Right forelimb (tissue), 1 donor: ENCODE data around the gene PAK6.

Source experiments
- DNase-seq: peaks from one replicate; pipeline ENCODE4 v3.0.0-alpha.2; 2018

Gene PAK6

GRCh38 chr15:40295297-40295696 is 56.4 kb downstream of the PAK6 start:
- DNase-seq, result no peak

DNA sequence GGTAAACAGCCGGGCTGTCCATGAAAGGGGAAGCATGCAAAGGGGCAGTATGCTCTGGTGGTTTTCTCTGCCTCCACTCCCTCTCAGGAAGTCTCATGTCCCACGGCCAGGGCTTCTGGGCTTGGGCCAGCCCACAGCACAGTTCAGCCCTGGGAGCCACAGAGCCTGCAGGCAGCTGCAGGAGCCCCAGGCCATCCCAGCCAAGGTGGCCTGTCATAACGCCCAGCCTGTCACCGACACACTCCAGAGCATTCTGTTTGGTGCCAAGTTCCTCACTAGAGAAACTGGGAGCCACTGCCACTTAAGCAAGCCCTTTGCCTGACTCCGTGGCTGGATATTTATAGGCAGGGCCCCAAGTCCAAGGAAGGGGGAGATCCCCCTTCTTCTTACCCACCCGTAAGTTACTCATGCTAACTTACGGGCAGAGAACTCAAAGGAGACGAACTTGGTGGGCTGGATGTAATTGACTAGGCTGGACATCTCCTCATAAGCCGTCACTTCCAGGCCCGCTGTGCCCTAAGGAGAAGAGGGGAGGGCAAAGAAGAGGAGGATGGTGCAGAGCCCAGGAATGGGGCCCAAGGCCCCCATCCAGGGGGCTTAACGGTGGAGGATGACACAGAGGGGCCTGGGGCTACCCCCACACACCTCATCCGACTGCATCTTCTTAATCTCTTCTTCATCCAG is 57.2 kb downstream of the PAK6 start:
- DNase-seq, result no peak

- no peak for DNase-seq
Measured at GRCh38 chr15:40296561-40297230, 57.8 kb downstream of the PAK6 start.

DNA sequence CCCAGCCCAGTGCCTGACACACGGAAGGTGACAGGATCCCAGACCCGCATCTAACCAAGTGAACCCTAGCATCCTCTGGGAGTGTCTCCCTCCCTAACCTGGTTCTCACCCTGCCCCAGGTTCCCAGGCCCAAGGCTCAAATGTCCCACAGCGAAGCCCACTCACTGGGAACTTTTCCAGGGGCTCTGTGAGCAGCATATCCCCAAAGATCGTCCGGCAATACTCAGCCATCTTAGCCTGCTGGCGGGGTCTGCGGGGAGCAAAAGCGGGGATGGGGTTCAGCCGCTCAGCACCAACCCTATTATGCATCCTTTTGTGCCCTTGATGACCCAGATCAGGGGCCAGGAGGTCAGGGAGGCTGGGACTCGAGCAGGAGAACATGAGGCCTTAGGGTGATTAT is 58.5 kb downstream of the PAK6 start:
- no peak for DNase-seq

GRCh38 chr15:40298216-40298935 is 59.5 kb downstream of the PAK6 start:
- no peak for DNase-seq

- DNase-seq, result no peak
Measured at GRCh38 chr15:40300367-40300766, 61.5 kb downstream of the PAK6 start.

- DNase-seq, result no peak
Measured at GRCh38 chr15:40300771-40301170, 61.9 kb downstream of the PAK6 start.

DNA sequence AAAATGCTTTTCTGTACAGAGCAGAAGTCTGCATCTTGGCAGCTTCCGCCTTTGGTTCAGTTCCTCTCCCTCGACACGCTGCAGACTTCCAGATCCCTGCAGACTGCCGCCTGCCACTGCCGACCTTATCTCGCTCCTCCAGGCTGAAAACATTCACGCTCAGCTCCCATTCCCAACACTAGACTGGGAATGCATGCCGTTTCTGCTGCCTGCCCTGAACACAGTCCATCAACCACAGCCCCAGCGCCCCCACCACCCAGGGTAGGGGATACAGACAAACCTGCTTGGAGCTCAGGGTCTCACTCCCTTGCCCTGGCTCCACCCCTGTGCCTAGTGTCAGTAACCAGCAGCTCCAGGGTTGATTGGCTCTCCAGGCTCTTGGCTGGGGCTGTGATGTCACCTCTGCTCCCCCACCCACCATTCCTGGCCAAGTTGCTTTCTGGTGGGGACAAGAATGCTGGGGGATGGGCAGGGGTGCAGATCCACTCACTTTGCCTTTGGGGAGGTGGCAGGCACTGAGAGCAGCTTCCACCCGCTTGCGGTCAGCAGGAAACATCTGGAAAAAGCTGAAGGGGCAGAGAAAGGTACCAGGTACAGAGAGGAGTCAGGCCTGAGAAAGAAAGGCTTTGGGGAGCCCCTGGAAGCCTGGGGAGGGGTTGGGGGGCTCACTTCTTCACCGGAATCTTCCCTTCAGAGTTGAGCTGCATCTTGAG is 62.8 kb downstream of the PAK6 start:
- DNase-seq, result no peak

- DNase-seq, result no peak
Measured at GRCh38 chr15:40302288-40302886, 63.5 kb downstream of the PAK6 start.

DNA sequence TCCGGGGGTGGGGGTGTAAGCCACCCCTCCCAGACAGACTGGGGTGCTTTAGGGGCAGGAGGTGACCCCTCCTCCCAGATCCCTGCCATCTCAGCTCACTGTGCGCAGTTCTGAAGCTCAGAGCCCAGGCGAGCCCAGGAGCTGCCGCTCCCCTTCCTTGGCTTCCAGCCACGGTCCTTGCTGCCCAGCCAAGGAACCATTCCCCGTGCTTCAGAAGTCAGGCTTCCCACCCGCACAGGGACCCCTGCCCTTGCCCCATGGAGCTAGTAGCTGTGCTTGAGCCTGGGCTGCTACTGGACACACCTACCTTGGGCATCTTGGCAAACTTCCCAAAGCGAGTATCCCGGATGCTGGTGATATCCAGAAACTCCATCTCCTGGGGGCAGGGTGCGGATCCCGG is 64.1 kb downstream of the PAK6 start:
- DNase-seq, result no peak

- no peak for DNase-seq
Measured at GRCh38 chr15:40303576-40303975, 64.7 kb downstream of the PAK6 start.

DNA sequence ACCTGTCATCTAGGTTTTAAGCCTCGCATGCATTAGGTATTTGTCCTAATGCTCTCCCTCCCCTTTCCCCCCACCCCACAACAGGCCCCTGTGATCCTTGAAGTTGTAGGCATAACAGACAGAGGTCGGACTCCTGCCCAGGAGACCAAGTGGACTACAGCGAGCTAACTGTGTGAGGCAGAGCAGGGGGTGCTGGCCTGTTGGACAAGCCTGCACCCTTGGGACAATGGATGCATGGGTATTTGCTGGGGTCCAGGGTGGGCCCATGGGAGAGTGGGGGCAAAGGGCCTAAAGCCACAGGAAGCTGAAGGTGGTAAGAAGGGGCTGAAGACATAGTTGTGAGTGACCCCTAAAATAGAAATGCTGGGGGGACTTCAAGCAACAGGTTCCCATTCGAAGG is 66.4 kb downstream of the PAK6 start:
- DNase-seq, result no peak

DNA sequence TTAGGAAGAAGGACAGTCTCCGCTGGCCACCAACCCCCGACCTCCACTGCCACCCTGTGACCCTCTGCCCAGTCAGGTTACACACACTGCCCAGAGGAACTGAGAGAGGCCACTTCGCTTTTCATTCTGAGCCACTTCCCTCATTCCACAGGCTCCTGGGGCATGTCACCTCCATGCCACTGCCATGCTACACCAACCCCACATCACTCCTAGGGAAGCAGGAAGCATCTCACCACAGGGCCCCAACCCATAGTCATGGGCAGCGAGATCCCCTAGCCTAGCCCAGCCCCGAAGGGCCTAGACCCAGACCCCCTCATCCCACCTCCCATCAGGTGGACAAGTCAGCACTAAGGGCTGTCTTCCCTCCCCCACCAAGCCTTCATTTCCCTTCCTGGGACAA is 67.5 kb downstream of the PAK6 start:
- DNase-seq, result no peak

DNA sequence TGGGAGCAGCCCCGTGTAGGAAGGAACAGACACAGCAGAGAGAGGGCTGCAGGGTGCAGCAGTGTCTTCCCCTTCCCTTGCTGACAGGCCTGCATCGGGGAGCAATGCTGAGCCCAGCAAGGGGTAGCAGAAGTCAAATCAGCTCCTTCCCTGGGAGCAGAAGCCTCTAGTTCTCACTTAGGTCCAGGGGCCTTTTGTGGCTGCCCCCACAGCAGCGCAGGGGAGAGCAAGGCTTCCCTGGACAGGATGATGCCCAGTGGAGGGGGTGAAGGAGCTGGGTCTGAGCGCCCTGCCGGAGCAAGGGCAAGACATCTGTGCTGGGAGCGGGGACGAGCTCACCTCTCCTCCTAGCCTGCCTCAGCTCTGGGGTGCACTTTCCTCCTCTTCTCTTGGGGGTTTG is 68.0 kb downstream of the PAK6 start:
- no peak for DNase-seq

GRCh38 chr15:40307421-40308211 is 68.8 kb downstream of the PAK6 start, which contains the start of gene PLCB2:
Gene PLCB2 (minus strand): TSS chr15:40307935. CDS start chr15:40307672, 263 bp downstream.
- no peak for DNase-seq

DNA sequence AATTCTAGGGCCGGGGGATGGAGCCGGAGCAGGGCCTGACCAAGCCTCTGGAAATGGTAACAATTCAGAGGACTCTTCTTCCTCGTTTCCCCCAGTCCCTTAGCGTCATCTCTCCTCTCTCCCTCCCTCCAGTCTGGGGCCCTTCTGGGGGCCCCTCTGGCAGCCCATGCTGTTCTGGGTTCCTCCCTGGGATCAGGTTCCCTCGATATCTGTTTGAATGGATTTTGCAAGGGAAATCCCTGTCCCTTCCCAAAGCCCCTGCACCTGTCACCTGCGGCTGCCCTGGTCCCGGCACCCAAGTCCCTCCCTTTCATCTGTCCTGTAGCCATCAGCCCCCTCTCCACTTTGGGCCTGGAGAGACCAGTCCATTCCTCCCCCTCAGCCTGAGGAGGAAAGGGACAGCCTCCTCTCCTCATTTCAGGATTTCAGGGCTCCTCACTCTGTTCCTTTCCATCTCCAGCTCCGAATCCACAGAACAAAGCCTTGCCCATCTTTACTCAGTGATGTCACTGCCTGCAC is 70.5 kb downstream of the PAK6 start:
- no peak for DNase-seq

- DNase-seq, result no peak
Measured at GRCh38 chr15:40310001-40310959, 71.4 kb downstream of the PAK6 start.

- DNase-seq, result no peak
Measured at GRCh38 chr15:40310993-40311392, 72.1 kb downstream of the PAK6 start.

DNA sequence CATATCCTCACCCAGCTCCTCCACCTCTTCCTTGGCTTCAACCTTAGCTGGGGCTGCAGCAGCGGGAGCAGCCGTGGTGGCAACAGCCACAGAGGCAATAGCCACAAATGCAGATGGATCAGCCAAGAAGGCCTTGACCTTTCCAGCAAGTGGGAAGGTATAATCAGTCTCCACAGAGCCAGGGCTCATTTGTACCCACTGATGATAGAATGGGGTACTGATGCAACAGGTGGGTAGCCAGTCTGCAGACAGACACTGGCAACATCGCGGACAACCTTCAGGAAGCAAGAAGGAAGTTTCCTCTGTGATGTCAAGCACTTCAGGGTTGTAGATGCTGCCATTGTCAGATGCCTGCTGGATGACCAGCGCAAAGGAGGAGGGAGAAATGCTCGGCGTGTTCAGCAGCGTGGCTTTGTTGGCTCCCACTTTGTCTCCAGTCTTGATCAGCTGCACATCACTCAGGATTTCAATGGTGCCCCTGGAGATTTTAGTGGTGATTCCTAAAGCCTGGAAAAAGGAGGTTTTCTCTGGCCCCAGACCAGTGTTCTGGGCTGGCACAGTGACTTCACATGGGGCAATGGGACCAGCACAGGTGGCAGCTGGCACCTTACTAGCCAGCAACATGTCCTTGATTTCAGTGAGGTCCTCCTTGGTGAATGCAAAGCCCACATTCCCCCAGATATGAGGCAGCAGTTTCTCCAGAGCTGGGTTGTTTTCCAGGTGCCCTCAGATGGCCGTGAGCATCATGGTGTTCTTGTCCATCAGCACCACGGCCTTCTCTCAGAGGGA is 73.7 kb downstream of the PAK6 start:
- DNase-seq, result no peak
